ENCODE results near the gene PUS7L.

GRCh38 chr12:43737646-43738045 lies 20.9 kb downstream of the PUS7L start:
- TF ChIP-seq CTCF (conservative IDR thresholded peaks at IDR 0.05) (no peak), ZFX (IDR thresholded peaks at IDR 0.05) (no peak)
